CD14-positive monocyte (primary cell): ENCODE measurements around the gene SIMC1. TPM values are rescaled to one million over a fixed set of nuclear protein-coding genes. Genes with fewer than 3 reads are reported as not detected.
A peak's percentile ranks its signal among the peaks of the same experiment; 100 is the strongest.
"Not testable (repeated sequence)": the region's sequence is repeated elsewhere in the genome, so short reads cannot be mapped to it uniquely, and the experiment has no call there.

ENCODE experiments used
- DNase-seq, 3 donors: peaks; one replicate each; pipeline ENCODE4 v3.0.0-alpha.2; 2011 to 2022
- H2AFZ ChIP-seq: 2 replicates; pipeline ENCODE4 v1.6.0; 2012; ENCODE audit warnings: mild to moderate bottlenecking, low read depth, low read length, inconsistent platforms; ENCODE audit not compliant: insufficient read depth, poor library complexity, severe bottlenecking
- H3K27ac ChIP-seq, 2 donors: 1 replicate in 1 of 2; 2 replicates in 1 of 2; pipeline ENCODE4 v1.5.1; 2012 to 2013; ENCODE audit warnings: low read length in 2 of 2, control low read depth in 1 of 2, inconsistent platforms in 1 of 2, low read depth in 1 of 2, mild to moderate bottlenecking in 1 of 2
- H3K27me3 ChIP-seq, 2 donors: one replicate each; pipeline versions ENCODE4 v1.6.0 to v1.6.1; 2011 to 2013; ENCODE audit warnings: low read length in 2 of 2; ENCODE audit not compliant: control insufficient read depth in 2 of 2, insufficient read depth in 2 of 2
- H3K36me3 ChIP-seq, 2 donors: replicated peaks in 1 of 2; 1 replicate in 1 of 2; 2 replicates in 1 of 2; pipeline versions ENCODE4 v1.5.1 to v1.6.1; 2012 to 2013; ENCODE audit warnings: low read length in 2 of 2, control low read depth in 1 of 2, inconsistent platforms in 1 of 2, mild to moderate bottlenecking in 1 of 2; ENCODE audit not compliant: insufficient read depth in 2 of 2, control insufficient read depth in 1 of 2
- H3K4me1 ChIP-seq, 2 donors: 1 replicate in 1 of 2; 2 replicates in 1 of 2; pipeline versions ENCODE4 v1.5.1 to v1.6.1; 2012 to 2013; ENCODE audit warnings: low read length in 2 of 2, control low read depth in 1 of 2, inconsistent platforms in 1 of 2, mild to moderate bottlenecking in 1 of 2, moderate library complexity in 1 of 2; ENCODE audit not compliant: insufficient read depth in 2 of 2, control insufficient read depth in 1 of 2
- H3K4me2 ChIP-seq: replicated peaks from 2 replicates; pipeline ENCODE3; 2012; ENCODE audit warnings: low read length, moderate library complexity, mild to moderate bottlenecking; ENCODE audit not compliant: poor library complexity, severe bottlenecking; ENCODE audit errors: extremely low read depth
- H3K4me3 ChIP-seq, 3 experiments: fragments of 200-600 bp in 1 of 3; sonication (generic) in 1 of 3; replicated peaks in 1 of 3; 1 replicate in 2 of 3; 2 replicates in 1 of 3; pipeline ENCODE4 v1.5.1; 2011 to 2013; ENCODE audit warnings: low read length in 3 of 3, mild to moderate bottlenecking in 3 of 3, control low read depth in 2 of 3, low read depth in 2 of 3, inconsistent platforms in 1 of 3, moderate library complexity in 1 of 3
- H3K79me2 ChIP-seq: 2 replicates; pipeline ENCODE4 v1.6.0; 2012; ENCODE audit warnings: mild to moderate bottlenecking, control low read depth, inconsistent platforms, low read length, moderate library complexity; ENCODE audit not compliant: insufficient read depth
- H3K9ac ChIP-seq: 2 replicates; pipeline ENCODE4 v1.6.0; 2017; ENCODE audit warnings: low read length, mild to moderate bottlenecking; ENCODE audit not compliant: insufficient read depth, poor library complexity, severe bottlenecking
- H3K9me3 ChIP-seq, 2 donors: replicated peaks in 1 of 2; 1 replicate in 1 of 2; 2 replicates in 1 of 2; pipeline versions ENCODE4 v1.5.1 to v1.6.1; 2012 to 2013; ENCODE audit warnings: low read length in 2 of 2, control low read depth in 1 of 2; ENCODE audit not compliant: control insufficient read depth in 1 of 2, insufficient read depth in 1 of 2
- H4K20me1 ChIP-seq: 2 replicates; pipeline ENCODE4 v1.6.0; 2012; ENCODE audit warnings: mild to moderate bottlenecking, low read length, control low read depth, moderate library complexity; ENCODE audit not compliant: insufficient read depth
- H3K27ac Mint-ChIP-seq, 7 donors: one replicate each; pipeline ENCODE4 v1.8.0; 2020; ENCODE audit warnings: mild to moderate bottlenecking in 7 of 7, mixed read lengths in 7 of 7, moderate library complexity in 6 of 7, inconsistent platforms in 2 of 7
- H3K27me3 Mint-ChIP-seq, 3 donors: one replicate each; pipeline ENCODE4 v1.8.0; 2021 to 2022; ENCODE audit warnings: low read depth in 3 of 3, mild to moderate bottlenecking in 3 of 3, mixed read lengths in 3 of 3, moderate library complexity in 3 of 3, inconsistent platforms in 1 of 3
- H3K36me3 Mint-ChIP-seq, 2 donors: one replicate each; pipeline ENCODE4 v1.8.0; 2020; ENCODE audit warnings: mixed read lengths in 2 of 2, inconsistent platforms in 1 of 2, mild to moderate bottlenecking in 1 of 2
- H3K4me1 Mint-ChIP-seq: one replicate; pipeline ENCODE4 v1.8.0; 2020; ENCODE audit warnings: mild to moderate bottlenecking, mixed read lengths
- H3K4me3 Mint-ChIP-seq, 2 donors: one replicate each; pipeline ENCODE4 v1.8.0; 2020; ENCODE audit warnings: mild to moderate bottlenecking in 2 of 2, mixed read lengths in 2 of 2, moderate library complexity in 1 of 2
- H3K9me3 Mint-ChIP-seq, 7 donors: one replicate each; pipeline ENCODE4 v1.8.0; 2020 to 2022; ENCODE audit warnings: mixed read lengths in 7 of 7, mild to moderate bottlenecking in 6 of 7, moderate library complexity in 6 of 7, inconsistent platforms in 2 of 7
- CTCF ChIP-seq: fragments of 200-600 bp; IDR thresholded peaks from one replicate; pipeline ENCODE4 v1.8.0; 2022; ENCODE audit warnings: antibody characterized with exemption, mild to moderate bottlenecking
- WGBS: methylation state at CpG from one replicate; pipeline ENCODE4 v1.1.5; 2013; ENCODE audit warnings: missing lambda C conversion rate; ENCODE audit not compliant: insufficient coverage; 5-methylcytosine and 5-hydroxymethylcytosine counted together
- intact Hi-C, 2 donors: fragments of 100-400 bp; cut with micrococcal nuclease; formaldehyde crosslinking; loops; one replicate each; pipeline versions ENCODE4 v1.15.0 to v1.15.1; 2023
- polyA plus RNA-seq, 3 donors: library from polyadenylated mRNA; depleted of rRNA in 1 of 3; unstranded in 2 of 3; stranded (reverse) in 1 of 3; fragments of 300-500 nt in 2 of 3; fragments of >200 nt in 1 of 3; fragmentation: Illumina TruSeq in 2 of 3; gene quantifications; 1 replicate in 2 of 3; 2 replicates in 1 of 3; pipeline ENCODE4 v1.2.3, GENCODE V29; 2012 to 2021

SIMC1 gene
- polyA plus RNA-seq, 3 donors = 2.3 to 8.4 (median 3.7) TPM

- H2AFZ ChIP-seq, H4K20me1 ChIP-seq, H3K4me2 ChIP-seq, H3K4me3 Mint-ChIP-seq, H3K27ac ChIP-seq, H3K36me3 Mint-ChIP-seq, H3K79me2 ChIP-seq, H3K27me3 ChIP-seq, H3K9me3 ChIP-seq, intact Hi-C loops, H3K27ac Mint-ChIP-seq, H3K36me3 ChIP-seq, H3K9me3 Mint-ChIP-seq, H3K4me3 ChIP-seq, H3K9ac ChIP-seq, H3K4me1 ChIP-seq, H3K4me1 Mint-ChIP-seq: not testable (repeated sequence)
- peak; percentile 2 to 18 (median 17) for DNase-seq
- WGBS = no CpG with 5 or more reads among the region's 1 CpG
- TF ChIP-seq CTCF = peak; percentile 40
- peaks cover 0 to 14% (median 2%) of the 10 kb centered on the region in 3 donors for H3K27me3 Mint-ChIP-seq
These were observed 3.1 kb upstream of the SIMC1 start for GRCh38 chr5:176235155-176235554.

GRCh38 chr5:176238645-176239283 is 540 bp downstream of the SIMC1 start:
- H3K4me3 Mint-ChIP-seq, H3K27me3 ChIP-seq, H4K20me1 ChIP-seq, DNase-seq, intact Hi-C loops, H3K4me1 Mint-ChIP-seq, H3K4me1 ChIP-seq, H3K27ac Mint-ChIP-seq, H3K27ac ChIP-seq, H2AFZ ChIP-seq, H3K36me3 Mint-ChIP-seq, H3K9me3 ChIP-seq, H3K4me2 ChIP-seq, H3K9me3 Mint-ChIP-seq, H3K36me3 ChIP-seq: not testable (repeated sequence)
- Histone ChIP-seq H3K9ac (peak overlapping the region; percentile 32), H3K4me3 (peak overlapping the region in 2 of 3 experiments; percentile 44 to 51), H3K79me2 (peaks cover 15% of the 10 kb centered on the region)
- peaks cover 0 to 11% (median 2%) of the 10 kb centered on the region in 3 donors for H3K27me3 Mint-ChIP-seq
- WGBS = no CpG with 5 or more reads among the region's 59 CpGs

GRCh38 chr5:176239304-176239703 is 1.1 kb downstream of the SIMC1 start:
- H3K4me3 ChIP-seq, H3K4me1 ChIP-seq, H3K27ac Mint-ChIP-seq, H3K27ac ChIP-seq, H3K9me3 ChIP-seq, H3K9ac ChIP-seq, H3K4me2 ChIP-seq, H3K4me1 Mint-ChIP-seq, intact Hi-C loops, H4K20me1 ChIP-seq, H2AFZ ChIP-seq, H3K9me3 Mint-ChIP-seq, H3K36me3 Mint-ChIP-seq, H3K36me3 ChIP-seq, H3K4me3 Mint-ChIP-seq, H3K27me3 ChIP-seq, DNase-seq: not testable (repeated sequence)
- H3K79me2 ChIP-seq = peaks cover 15% of the 10 kb centered on the region
- no CpG with 5 or more reads among the region's 10 CpGs for WGBS
- H3K27me3 Mint-ChIP-seq = peaks cover 0 to 11% (median 2%) of the 10 kb centered on the region in 3 donors

GRCh38 chr5:176244318-176244717 is 6.1 kb downstream of the SIMC1 start:
- H3K36me3 ChIP-seq, H3K4me2 ChIP-seq, H3K27me3 Mint-ChIP-seq, H3K4me3 ChIP-seq, H3K9ac ChIP-seq, DNase-seq, H3K4me1 ChIP-seq, H3K9me3 ChIP-seq, H2AFZ ChIP-seq, intact Hi-C loops, H3K36me3 Mint-ChIP-seq, H3K27ac ChIP-seq, H3K4me3 Mint-ChIP-seq, H3K9me3 Mint-ChIP-seq, H3K27me3 ChIP-seq, H3K27ac Mint-ChIP-seq, H4K20me1 ChIP-seq: not testable (repeated sequence)
- H3K4me1 Mint-ChIP-seq = peaks cover 21% of the 10 kb centered on the region
- H3K79me2 ChIP-seq = peaks cover 15% of the 10 kb centered on the region
- no CpG with 5 or more reads among the region's 2 CpGs for WGBS
